A673 (cell line): ENCODE data around the gene IFRD2.

Experiments used
- EZH2 ChIP-seq: fragments of 200-600 bp; sonication (generic); IDR thresholded peaks from 2 replicates; pipeline ENCODE4 v1.6.1; 2017; ENCODE audit warnings: borderline replicate concordance, low read depth, mild to moderate bottlenecking, mixed read lengths, antibody characterized with exemption, low read length; ENCODE audit not compliant: poor library complexity, severe bottlenecking
- TF ChIP-seq, protein P1 (sequence below): fragments of 300-800, 200-600 bp; sonication (generic); conservative IDR thresholded peaks from 2 replicates; pipeline ENCODE4 v1.5.1; 2017; ENCODE audit warnings: low read depth, mild to moderate bottlenecking, antibody characterized with exemption, low read length, moderate library complexity, mixed read lengths

DNA sequence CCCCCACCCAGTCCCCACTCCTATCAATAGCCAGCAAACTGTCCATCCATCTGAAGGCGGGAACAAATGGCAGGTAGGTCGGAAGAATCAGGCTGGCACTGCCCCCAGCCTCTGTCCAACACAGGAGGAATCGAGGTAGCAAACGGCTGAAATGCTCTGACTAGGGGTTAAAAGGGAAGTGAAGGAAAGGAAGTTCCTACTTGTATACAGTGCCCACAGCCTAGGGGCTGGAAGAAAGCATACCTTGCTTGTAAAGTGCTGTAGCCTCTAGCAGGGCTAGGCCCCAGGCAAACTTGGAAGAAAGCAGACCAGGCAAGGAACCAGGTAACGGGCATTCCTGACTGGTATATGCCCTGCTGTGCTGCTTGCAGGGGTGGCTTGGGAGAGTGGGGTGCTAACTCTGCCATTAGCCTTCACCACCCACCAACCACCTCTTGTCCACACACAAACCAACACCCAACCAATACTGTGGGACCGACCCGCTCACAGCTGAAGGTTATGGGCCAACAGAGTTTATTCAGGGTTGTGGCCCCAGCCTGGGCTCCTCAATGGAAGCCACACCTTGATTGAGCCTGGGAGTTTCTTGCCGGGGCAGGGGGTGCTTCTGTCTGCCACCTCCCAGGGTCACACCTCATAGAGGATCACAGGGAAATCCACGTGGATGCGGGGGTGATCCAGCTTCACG is 33.4 kb upstream of the IFRD2 start:
- TF ChIP-seq, protein P1, sequence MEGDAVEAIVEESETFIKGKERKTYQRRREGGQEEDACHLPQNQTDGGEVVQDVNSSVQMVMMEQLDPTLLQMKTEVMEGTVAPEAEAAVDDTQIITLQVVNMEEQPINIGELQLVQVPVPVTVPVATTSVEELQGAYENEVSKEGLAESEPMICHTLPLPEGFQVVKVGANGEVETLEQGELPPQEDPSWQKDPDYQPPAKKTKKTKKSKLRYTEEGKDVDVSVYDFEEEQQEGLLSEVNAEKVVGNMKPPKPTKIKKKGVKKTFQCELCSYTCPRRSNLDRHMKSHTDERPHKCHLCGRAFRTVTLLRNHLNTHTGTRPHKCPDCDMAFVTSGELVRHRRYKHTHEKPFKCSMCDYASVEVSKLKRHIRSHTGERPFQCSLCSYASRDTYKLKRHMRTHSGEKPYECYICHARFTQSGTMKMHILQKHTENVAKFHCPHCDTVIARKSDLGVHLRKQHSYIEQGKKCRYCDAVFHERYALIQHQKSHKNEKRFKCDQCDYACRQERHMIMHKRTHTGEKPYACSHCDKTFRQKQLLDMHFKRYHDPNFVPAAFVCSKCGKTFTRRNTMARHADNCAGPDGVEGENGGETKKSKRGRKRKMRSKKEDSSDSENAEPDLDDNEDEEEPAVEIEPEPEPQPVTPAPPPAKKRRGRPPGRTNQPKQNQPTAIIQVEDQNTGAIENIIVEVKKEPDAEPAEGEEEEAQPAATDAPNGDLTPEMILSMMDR, result no peak
- TF ChIP-seq EZH2, result no peak
